Measurements from ENCODE around the gene ASIC4. TPM values are rescaled to one million over a fixed set of nuclear protein-coding genes. Genes with fewer than 3 reads are reported as not detected.

The ASIC4 gene
- total and polyA plus RNA-seq, 9 of the 15 experiments (the other 6 are each of a cell fraction or from before 2014, with no cell fraction given) = 0.07 to 19.2 (median 4.8) TPM

DNA sequence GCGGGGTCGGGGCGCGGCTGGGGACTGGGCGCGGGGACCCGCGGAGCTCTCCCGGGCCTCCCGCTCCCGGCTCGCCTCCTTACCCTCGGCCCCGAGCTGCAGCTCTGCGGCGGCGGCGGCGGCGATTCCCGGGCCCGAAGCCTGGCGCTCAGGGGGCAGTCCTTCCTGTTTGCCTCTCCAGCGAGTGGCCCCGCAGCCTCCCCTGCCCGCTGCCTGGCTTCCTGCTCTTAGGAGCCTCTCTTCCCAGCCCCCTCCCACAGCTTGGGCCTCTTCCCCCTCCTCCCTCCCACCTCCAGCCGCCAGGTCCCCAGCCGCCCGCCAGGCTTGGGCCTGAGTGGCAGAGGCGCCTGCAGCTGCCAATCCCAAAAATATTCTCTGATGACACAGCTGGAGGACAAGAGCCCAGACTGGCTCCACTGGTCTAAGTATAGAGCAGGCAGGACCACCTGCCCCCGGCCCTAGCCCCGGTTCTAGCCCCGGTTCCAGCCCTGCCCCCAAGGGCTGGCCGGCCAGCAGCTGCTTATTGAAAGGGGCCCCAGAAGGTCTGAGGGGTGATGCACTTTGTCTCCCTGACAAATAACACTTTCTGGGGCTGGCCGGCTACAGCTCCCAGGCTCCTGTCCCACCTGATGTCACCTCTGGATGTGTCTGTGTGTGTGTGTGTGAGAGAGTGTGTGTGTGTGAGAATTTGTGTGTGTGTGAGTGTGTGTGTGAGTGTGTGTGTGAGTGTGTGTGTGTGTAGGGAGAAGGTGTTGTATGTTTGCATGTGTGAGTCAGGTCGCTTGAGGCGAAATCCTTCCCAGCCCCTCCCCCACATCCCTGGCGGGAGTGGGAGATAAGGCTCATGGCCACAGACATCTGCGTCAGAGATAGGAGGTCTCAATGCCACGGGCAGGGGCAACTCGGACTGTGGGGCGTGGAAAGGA lies 57.3 kb downstream of the ASIC4 start, which contains the start of gene OBSL1:
Gene OBSL1 (minus strand): TSS at position 229 of the 926 bp plus-strand sequence. CDS start 307 bp downstream, outside the sequence.
- Histone ChIP-seq H4K20me1 (replicated peaks; ENCODE audit: control insufficient read depth, insufficient read depth, low read length) (no peaks in the 10 kb centered on the region), H3K9me3 (replicated peaks; ENCODE audit: control insufficient read depth, insufficient read depth, low read depth, low read length) (no peaks in the 10 kb centered on the region), H3K27me3 (ENCODE audit: control insufficient read depth in 2 of 2, insufficient read depth in 2 of 2, low read length in 2 of 2) (no peaks in the 10 kb centered on the region), H3K36me3 (ENCODE audit: control insufficient read depth, insufficient read depth, low read length) (peaks cover 8% of the 10 kb centered on the region; the same call in 1 of the 3 replicates), H3K4me3 (peak within 1 kb of the TSS; percentile 47), H3K9me1 (ENCODE audit: control insufficient read depth, insufficient read depth, low read length) (no peaks in the 10 kb centered on the region), H2AFZ (ENCODE audit: low read depth, low read length) (peak within 1 kb of the TSS; percentile 76), H3K4me2 (ENCODE audit: insufficient read depth, low read length) (peak within 1 kb of the TSS; percentile 79), H3K4me1 (replicated peaks in 1 of 2; ENCODE audit: control insufficient read depth in 2 of 2, insufficient read depth in 2 of 2, low read length in 2 of 2) (peaks cover 26 to 61% of the 10 kb centered on the region in 2 experiments; a peak in 4 of 5 replicates), H3K27ac (ENCODE audit: extremely low read depth, low read depth, low read length) (peak within 1 kb of the TSS; percentile 90), H3K9ac (ENCODE audit: insufficient read depth in 1 of 2, low read depth in 2 of 2, low read length in 2 of 2) (peak within 1 kb of the TSS; percentile 81 to 94), H3K79me2 (ENCODE audit: control insufficient read depth, insufficient read depth, low read length) (peaks cover 7% of the 10 kb centered on the region)
- FAIRE-seq (peak; percentile 96), ATAC-seq (peak; percentile 71), DNase-seq (ENCODE audit: extremely low read depth in 1 of 4, low spot score in 3 of 4) (peak; percentile 83 to 91 (median 85))
- CTCF ChIA-PET (ENCODE audit: low intra/inter-chr PET ratio) = interaction anchor here (0.8 kb wide), 1 partner anchor 70 kb away, joined by 6 read pairs; no protein-coding TSS in a partner anchor
- WGBS (ENCODE audit: insufficient coverage, low coverage, missing lambda C conversion rate) = 0% methylated on average over 10 of the region's 42 CpGs
- POLR2A ChIA-PET = interaction anchor here (1.0 to 2.5 kb wide), 4 partner anchors 9 to 25 kb away, joined by 3 to 12 read pairs (median 7); partner anchors contain the start of gene STK11IP
- no TSS peak for BruUV-seq (replicated peaks)
- in situ Hi-C loops (cut with MboI) (no loop called here), intact Hi-C loops (cut with micrococcal nuclease) (loop anchor here (1.0 to 2.0 kb wide), 2 partner anchors 24 to 27 kb away; partner anchors contain the start of gene TMEM198)
- TF ChIP-seq ZNF165 (CRISPR knock-in tag; IDR thresholded peaks at IDR 0.05; ENCODE audit: borderline replicate concordance) = no peak
- TF ChIP-seq, protein P1, sequence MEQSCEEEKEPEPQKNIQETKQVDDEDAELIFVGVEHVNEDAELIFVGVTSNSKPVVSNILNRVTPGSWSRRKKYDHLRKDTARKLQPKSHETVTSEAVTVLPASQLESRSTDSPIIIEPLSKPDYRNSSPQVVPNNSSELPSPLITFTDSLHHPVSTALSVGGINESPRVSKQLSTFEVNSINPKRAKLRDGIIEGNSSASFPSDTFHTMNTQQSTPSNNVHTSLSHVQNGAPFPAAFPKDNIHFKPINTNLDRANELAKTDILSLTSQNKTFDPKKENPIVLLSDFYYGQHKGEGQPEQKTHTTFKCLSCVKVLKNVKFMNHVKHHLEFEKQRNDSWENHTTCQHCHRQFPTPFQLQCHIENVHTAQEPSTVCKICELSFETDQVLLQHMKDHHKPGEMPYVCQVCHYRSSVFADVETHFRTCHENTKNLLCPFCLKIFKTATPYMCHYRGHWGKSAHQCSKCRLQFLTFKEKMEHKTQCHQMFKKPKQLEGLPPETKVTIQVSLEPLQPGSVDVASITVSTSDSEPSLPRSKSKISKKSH (CRISPR knock-in tag; IDR thresholded peaks at IDR 0.05) = no peak
- TF ChIP-seq TCF3 (CRISPR knock-in tag; IDR thresholded peaks at IDR 0.05) = peak; percentile 88
- 0 out of 2 replicates have a peak, but pooled peaks have one; percentile 39 for TF ChIP-seq ZNF584 (CRISPR knock-in tag; IDR thresholded peaks at IDR 0.05; ENCODE audit: low read depth)
- TF ChIP-seq KLF16 (IDR thresholded peaks at IDR 0.05) = peak; percentile 43; the same call in 1 of the 2 replicates
- TF ChIP-seq EGR1 (conservative IDR thresholded peaks at IDR 0.05) = peak; percentile 56
- TF ChIP-seq, protein P2, sequence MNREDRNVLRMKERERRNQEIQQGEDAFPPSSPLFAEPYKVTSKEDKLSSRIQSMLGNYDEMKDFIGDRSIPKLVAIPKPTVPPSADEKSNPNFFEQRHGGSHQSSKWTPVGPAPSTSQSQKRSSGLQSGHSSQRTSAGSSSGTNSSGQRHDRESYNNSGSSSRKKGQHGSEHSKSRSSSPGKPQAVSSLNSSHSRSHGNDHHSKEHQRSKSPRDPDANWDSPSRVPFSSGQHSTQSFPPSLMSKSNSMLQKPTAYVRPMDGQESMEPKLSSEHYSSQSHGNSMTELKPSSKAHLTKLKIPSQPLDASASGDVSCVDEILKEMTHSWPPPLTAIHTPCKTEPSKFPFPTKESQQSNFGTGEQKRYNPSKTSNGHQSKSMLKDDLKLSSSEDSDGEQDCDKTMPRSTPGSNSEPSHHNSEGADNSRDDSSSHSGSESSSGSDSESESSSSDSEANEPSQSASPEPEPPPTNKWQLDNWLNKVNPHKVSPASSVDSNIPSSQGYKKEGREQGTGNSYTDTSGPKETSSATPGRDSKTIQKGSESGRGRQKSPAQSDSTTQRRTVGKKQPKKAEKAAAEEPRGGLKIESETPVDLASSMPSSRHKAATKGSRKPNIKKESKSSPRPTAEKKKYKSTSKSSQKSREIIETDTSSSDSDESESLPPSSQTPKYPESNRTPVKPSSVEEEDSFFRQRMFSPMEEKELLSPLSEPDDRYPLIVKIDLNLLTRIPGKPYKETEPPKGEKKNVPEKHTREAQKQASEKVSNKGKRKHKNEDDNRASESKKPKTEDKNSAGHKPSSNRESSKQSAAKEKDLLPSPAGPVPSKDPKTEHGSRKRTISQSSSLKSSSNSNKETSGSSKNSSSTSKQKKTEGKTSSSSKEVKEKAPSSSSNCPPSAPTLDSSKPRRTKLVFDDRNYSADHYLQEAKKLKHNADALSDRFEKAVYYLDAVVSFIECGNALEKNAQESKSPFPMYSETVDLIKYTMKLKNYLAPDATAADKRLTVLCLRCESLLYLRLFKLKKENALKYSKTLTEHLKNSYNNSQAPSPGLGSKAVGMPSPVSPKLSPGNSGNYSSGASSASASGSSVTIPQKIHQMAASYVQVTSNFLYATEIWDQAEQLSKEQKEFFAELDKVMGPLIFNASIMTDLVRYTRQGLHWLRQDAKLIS (CRISPR knock-in tag; IDR thresholded peaks at IDR 0.05) = 0 out of 2 replicates have a peak, but pooled peaks have one; percentile 25
- TF ChIP-seq, protein P3, sequence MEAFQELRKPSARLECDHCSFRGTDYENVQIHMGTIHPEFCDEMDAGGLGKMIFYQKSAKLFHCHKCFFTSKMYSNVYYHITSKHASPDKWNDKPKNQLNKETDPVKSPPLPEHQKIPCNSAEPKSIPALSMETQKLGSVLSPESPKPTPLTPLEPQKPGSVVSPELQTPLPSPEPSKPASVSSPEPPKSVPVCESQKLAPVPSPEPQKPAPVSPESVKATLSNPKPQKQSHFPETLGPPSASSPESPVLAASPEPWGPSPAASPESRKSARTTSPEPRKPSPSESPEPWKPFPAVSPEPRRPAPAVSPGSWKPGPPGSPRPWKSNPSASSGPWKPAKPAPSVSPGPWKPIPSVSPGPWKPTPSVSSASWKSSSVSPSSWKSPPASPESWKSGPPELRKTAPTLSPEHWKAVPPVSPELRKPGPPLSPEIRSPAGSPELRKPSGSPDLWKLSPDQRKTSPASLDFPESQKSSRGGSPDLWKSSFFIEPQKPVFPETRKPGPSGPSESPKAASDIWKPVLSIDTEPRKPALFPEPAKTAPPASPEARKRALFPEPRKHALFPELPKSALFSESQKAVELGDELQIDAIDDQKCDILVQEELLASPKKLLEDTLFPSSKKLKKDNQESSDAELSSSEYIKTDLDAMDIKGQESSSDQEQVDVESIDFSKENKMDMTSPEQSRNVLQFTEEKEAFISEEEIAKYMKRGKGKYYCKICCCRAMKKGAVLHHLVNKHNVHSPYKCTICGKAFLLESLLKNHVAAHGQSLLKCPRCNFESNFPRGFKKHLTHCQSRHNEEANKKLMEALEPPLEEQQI (IDR thresholded peaks at IDR 0.05) = no peak
- TF ChIP-seq NR2C1 (IDR thresholded peaks at IDR 0.05) = 0 out of 2 replicates have a peak, but pooled peaks have one; percentile 17
- TF ChIP-seq NR2C1 (tag; IDR thresholded peaks at IDR 0.05) = 0 out of 2 replicates have a peak, but pooled peaks have one; percentile 19
- no peak for TF ChIP-seq ZNF274 (IDR thresholded peaks at IDR 0.05; ENCODE audit: borderline replicate concordance, low read depth, low read length)

Measured in K562 (cell line).